ENCODE data around the gene SORCS3.

DNA sequence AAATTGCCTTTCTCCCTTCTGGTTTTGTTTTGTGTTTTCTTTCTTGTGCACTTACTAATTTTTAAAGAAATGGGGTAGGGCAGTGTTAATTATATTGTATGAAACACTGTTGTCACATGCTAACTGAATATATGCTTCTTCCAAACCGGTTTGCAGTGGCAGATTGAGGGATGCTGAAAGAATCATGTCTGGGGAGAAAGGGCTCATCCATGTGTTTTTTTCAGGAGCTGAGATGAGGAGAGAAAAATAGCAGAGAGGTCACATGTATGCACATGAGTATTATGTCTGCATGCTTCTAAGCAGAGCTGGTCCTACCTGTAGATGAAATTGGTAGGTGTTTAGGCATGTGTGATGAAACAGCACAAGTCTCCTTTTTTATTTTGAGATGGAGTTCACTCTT lies 17.0 kb downstream of the SORCS3 start:
- TF ChIP-seq, protein P1, sequence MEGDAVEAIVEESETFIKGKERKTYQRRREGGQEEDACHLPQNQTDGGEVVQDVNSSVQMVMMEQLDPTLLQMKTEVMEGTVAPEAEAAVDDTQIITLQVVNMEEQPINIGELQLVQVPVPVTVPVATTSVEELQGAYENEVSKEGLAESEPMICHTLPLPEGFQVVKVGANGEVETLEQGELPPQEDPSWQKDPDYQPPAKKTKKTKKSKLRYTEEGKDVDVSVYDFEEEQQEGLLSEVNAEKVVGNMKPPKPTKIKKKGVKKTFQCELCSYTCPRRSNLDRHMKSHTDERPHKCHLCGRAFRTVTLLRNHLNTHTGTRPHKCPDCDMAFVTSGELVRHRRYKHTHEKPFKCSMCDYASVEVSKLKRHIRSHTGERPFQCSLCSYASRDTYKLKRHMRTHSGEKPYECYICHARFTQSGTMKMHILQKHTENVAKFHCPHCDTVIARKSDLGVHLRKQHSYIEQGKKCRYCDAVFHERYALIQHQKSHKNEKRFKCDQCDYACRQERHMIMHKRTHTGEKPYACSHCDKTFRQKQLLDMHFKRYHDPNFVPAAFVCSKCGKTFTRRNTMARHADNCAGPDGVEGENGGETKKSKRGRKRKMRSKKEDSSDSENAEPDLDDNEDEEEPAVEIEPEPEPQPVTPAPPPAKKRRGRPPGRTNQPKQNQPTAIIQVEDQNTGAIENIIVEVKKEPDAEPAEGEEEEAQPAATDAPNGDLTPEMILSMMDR (IDR thresholded peaks at IDR 0.05; ENCODE audit: insufficient read depth, low read length): no peak
- TF ChIP-seq GABPA (IDR thresholded peaks at IDR 0.05; ENCODE audit: low read depth) (no peak), POLR2AphosphoS5 (IDR thresholded peaks at IDR 0.05; ENCODE audit: low read depth) (no peak)
- TF ChIP-seq, protein P2, sequence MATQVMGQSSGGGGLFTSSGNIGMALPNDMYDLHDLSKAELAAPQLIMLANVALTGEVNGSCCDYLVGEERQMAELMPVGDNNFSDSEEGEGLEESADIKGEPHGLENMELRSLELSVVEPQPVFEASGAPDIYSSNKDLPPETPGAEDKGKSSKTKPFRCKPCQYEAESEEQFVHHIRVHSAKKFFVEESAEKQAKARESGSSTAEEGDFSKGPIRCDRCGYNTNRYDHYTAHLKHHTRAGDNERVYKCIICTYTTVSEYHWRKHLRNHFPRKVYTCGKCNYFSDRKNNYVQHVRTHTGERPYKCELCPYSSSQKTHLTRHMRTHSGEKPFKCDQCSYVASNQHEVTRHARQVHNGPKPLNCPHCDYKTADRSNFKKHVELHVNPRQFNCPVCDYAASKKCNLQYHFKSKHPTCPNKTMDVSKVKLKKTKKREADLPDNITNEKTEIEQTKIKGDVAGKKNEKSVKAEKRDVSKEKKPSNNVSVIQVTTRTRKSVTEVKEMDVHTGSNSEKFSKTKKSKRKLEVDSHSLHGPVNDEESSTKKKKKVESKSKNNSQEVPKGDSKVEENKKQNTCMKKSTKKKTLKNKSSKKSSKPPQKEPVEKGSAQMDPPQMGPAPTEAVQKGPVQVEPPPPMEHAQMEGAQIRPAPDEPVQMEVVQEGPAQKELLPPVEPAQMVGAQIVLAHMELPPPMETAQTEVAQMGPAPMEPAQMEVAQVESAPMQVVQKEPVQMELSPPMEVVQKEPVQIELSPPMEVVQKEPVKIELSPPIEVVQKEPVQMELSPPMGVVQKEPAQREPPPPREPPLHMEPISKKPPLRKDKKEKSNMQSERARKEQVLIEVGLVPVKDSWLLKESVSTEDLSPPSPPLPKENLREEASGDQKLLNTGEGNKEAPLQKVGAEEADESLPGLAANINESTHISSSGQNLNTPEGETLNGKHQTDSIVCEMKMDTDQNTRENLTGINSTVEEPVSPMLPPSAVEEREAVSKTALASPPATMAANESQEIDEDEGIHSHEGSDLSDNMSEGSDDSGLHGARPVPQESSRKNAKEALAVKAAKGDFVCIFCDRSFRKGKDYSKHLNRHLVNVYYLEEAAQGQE (IDR thresholded peaks at IDR 0.05; ENCODE audit: insufficient replicate concordance, low read depth): no peak

Data from HL-60 (cell line).